Aorta (tissue), 5 donors: ENCODE results near the gene NBPF9. TPM values are rescaled to one million over a fixed set of nuclear protein-coding genes. Genes with fewer than 3 reads are reported as not detected.
"Not testable (repeated sequence)": the region's sequence is repeated elsewhere in the genome, so short reads cannot be mapped to it uniquely, and the experiment has no call there.

Experiments
- ATAC-seq: fragments of 200-7000 bp; cut with Tn5 transposase; one replicate; pipeline ENCODE4 v1.9.1; 2022; ENCODE audit warnings: moderate library complexity; ENCODE audit not compliant: low FRiP score
- DNase-seq, 2 donors: peaks; one replicate each; pipeline ENCODE4 v3.0.0-alpha.2; 2020
- H3K27ac ChIP-seq, 2 donors: one replicate each; pipeline ENCODE4 v1.5.1; 2013; ENCODE audit warnings: low read length in 2 of 2, mild to moderate bottlenecking in 2 of 2, moderate library complexity in 2 of 2, control low read depth in 1 of 2, inconsistent platforms in 1 of 2, low read depth in 1 of 2
- H3K27me3 ChIP-seq, 2 donors: one replicate each; pipeline ENCODE4 v1.6.1; 2013; ENCODE audit warnings: control low read depth in 1 of 2, low read length in 1 of 2, mild to moderate bottlenecking in 1 of 2, moderate library complexity in 1 of 2; ENCODE audit not compliant: insufficient read depth in 2 of 2, control insufficient read depth in 1 of 2
- H3K36me3 ChIP-seq, 2 donors: one replicate each; pipeline ENCODE4 v1.6.1; 2013; ENCODE audit warnings: control low read depth in 1 of 2, low read length in 1 of 2, mild to moderate bottlenecking in 1 of 2; ENCODE audit not compliant: insufficient read depth in 2 of 2, control insufficient read depth in 1 of 2
- H3K4me1 ChIP-seq, 2 donors: one replicate each; pipeline ENCODE4 v1.6.1; 2013; ENCODE audit warnings: low read length in 2 of 2, control low read depth in 1 of 2, mild to moderate bottlenecking in 1 of 2, moderate library complexity in 1 of 2; ENCODE audit not compliant: insufficient read depth in 2 of 2, control insufficient read depth in 1 of 2
- H3K4me3 ChIP-seq, 2 donors: one replicate each; pipeline ENCODE4 v1.5.1; 2013; ENCODE audit warnings: low read length in 2 of 2, control low read depth in 1 of 2, mild to moderate bottlenecking in 1 of 2
- H3K9me3 ChIP-seq: one replicate; pipeline ENCODE4 v1.6.1; 2013; ENCODE audit warnings: mild to moderate bottlenecking, low read length; ENCODE audit not compliant: control insufficient read depth
- WGBS, 2 donors: extraction: QIAGEN DNeasy Blood & Tissue Kit; methylation state at CpG; one replicate each; pipeline ENCODE4 v1.1.7; 2013; 5-methylcytosine and 5-hydroxymethylcytosine counted together
- intact Hi-C, 2 donors: fragments of 100-400 bp; cut with DNase I; formaldehyde crosslinking; loops; one replicate each; pipeline versions ENCODE4 v1.14.2 to v1.15.0; 2022
- polyA plus RNA-seq, 2 donors: library from polyadenylated mRNA; stranded (reverse); fragments of 200-250 nt; gene quantifications; one replicate each; pipeline ENCODE4 v1.2.3, GENCODE V29; 2013
- total RNA-seq, 2 donors: library from RNA; stranded (reverse); fragmentation: NEBNext Ultra II Directional; extraction: Animal tissue kit (Norgen Biotek cat#: 25700); gene quantifications; one replicate each; pipeline ENCODE4 v1.2.1, GENCODE V29; 2021
- donor health status: healthy with polysubstance abuse.
- donor health status: Bipolar disorder and iron deficiency.
- donor health status: DM: no; HTN: no; CAD: no.
- donor health status: DM: no; HTN: no; CAD: no.
- donor health status: DM: yes; HTN: yes; CAD: no.

Gene NBPF9
- total and polyA plus RNA-seq, 4 donors, result 4.5 to 40.3 (median 24.8) TPM

- H3K27ac ChIP-seq, intact Hi-C loops, DNase-seq, H3K27me3 ChIP-seq, H3K4me1 ChIP-seq, ATAC-seq, H3K36me3 ChIP-seq, H3K4me3 ChIP-seq, H3K9me3 ChIP-seq: not testable (repeated sequence)
- no CpG with 5 or more reads among the region's 3 CpGs for WGBS, 2 donors
Measured at GRCh38 chr1:149024327-149024726, 79.0 kb downstream of the NBPF9 start.

- H3K4me1 ChIP-seq, DNase-seq, H3K9me3 ChIP-seq, H3K36me3 ChIP-seq, H3K27ac ChIP-seq, ATAC-seq, H3K4me3 ChIP-seq, H3K27me3 ChIP-seq, intact Hi-C loops: not testable (repeated sequence)
- 93% methylated on average over 2 of the region's 3 CpGs for WGBS, 2 donors
Measured at GRCh38 chr1:149018577-149018976, 84.8 kb downstream of the NBPF9 start.

- H3K27ac ChIP-seq, DNase-seq, H3K4me1 ChIP-seq, H3K36me3 ChIP-seq, H3K4me3 ChIP-seq, H3K9me3 ChIP-seq, H3K27me3 ChIP-seq, intact Hi-C loops: not testable (repeated sequence)
- WGBS, 2 donors, result 94 to 100% methylated on average over 2 of the region's 2 CpGs
- ATAC-seq, result peak; percentile 62
Measured at GRCh38 chr1:149016626-149017025, 86.7 kb downstream of the NBPF9 start.

- intact Hi-C loops, H3K27me3 ChIP-seq, H3K4me3 ChIP-seq, DNase-seq, H3K36me3 ChIP-seq, H3K4me1 ChIP-seq, H3K27ac ChIP-seq, H3K9me3 ChIP-seq, ATAC-seq: not testable (repeated sequence)
- WGBS, 2 donors, result 84 to 86% methylated on average over 3 of the region's 3 CpGs
Measured at GRCh38 chr1:149015522-149015921, 87.8 kb downstream of the NBPF9 start.

GRCh38 chr1:149013513-149013912, 89.8 kb downstream of the NBPF9 start:
- H3K27me3 ChIP-seq, DNase-seq, ATAC-seq, intact Hi-C loops, H3K9me3 ChIP-seq, H3K4me1 ChIP-seq, H3K4me3 ChIP-seq, H3K36me3 ChIP-seq, H3K27ac ChIP-seq: not testable (repeated sequence)
- WGBS, 2 donors, result 90 to 92% methylated on average over 4 of the region's 4 CpGs

- ATAC-seq, DNase-seq: not testable (repeated sequence)
Measured at GRCh38 chr1:149012599-149012998, 90.8 kb downstream of the NBPF9 start.

GRCh38 chr1:149009761-149010160, 93.6 kb downstream of the NBPF9 start:
- DNase-seq, result peak in 1 of 2 donors; percentile 24
- 93 to 95% methylated on average over 3 of the region's 3 CpGs for WGBS, 2 donors
- ATAC-seq, H3K27ac ChIP-seq, H3K27me3 ChIP-seq, H3K4me3 ChIP-seq, H3K9me3 ChIP-seq, intact Hi-C loops, H3K36me3 ChIP-seq, H3K4me1 ChIP-seq: not testable (repeated sequence)

More at GRCh38 chr1:149012599-149012998, 90.8 kb downstream of the NBPF9 start:
- H3K27me3 ChIP-seq, H3K4me3 ChIP-seq, intact Hi-C loops, H3K36me3 ChIP-seq, H3K4me1 ChIP-seq, H3K27ac ChIP-seq, H3K9me3 ChIP-seq: not testable (repeated sequence)
- WGBS, 2 donors, result 97 to 100% methylated on average over 1 of the region's 5 CpGs

GRCh38 chr1:149008769-149009168, 94.6 kb downstream of the NBPF9 start:
- H3K36me3 ChIP-seq, H3K9me3 ChIP-seq, H3K4me1 ChIP-seq, intact Hi-C loops, H3K27me3 ChIP-seq, DNase-seq, H3K4me3 ChIP-seq, ATAC-seq, H3K27ac ChIP-seq: not testable (repeated sequence)
- 85 to 89% methylated on average over 2 of the region's 2 CpGs for WGBS, 2 donors

GRCh38 chr1:149008326-149008725, 95.0 kb downstream of the NBPF9 start:
- H3K36me3 ChIP-seq, H3K27me3 ChIP-seq, H3K9me3 ChIP-seq, H3K4me3 ChIP-seq, H3K27ac ChIP-seq, DNase-seq, intact Hi-C loops, ATAC-seq, H3K4me1 ChIP-seq: not testable (repeated sequence)
- WGBS, 2 donors, result no CpG with 5 or more reads among the region's 4 CpGs
